Activated naive CD4-positive, alpha-beta T cell treated with Interleukin-2 at 50 U/mL for 16 hours (primary cell): ENCODE measurements around the gene RABGAP1L.
"Not testable (repeated sequence)": the region's sequence is repeated elsewhere in the genome, so short reads cannot be mapped to it uniquely, and the experiment has no call there.

Source experiments
- DNase-seq: peaks from one replicate; pipeline ENCODE4 v3.0.0-alpha.2; 2020

The RABGAP1L gene

GRCh38 chr1:174247472-174247871, 88.2 kb downstream of the RABGAP1L start:
- DNase-seq = no peak

- no peak for DNase-seq
Measured at GRCh38 chr1:174248041-174248440, 88.7 kb downstream of the RABGAP1L start.

- DNase-seq = not testable (repeated sequence)
Measured at GRCh38 chr1:174256386-174256785, 97.1 kb downstream of the RABGAP1L start.

- DNase-seq = peak; percentile 32
Measured at GRCh38 chr1:174258148-174258550, 98.8 kb downstream of the RABGAP1L start.

- no peak for DNase-seq
Measured at GRCh38 chr1:174262349-174263241, 103.3 kb downstream of the RABGAP1L start.

GRCh38 chr1:174265282-174265681, 106.0 kb downstream of the RABGAP1L start:
- DNase-seq = no peak

GRCh38 chr1:174266476-174266875, 107.2 kb downstream of the RABGAP1L start:
- no peak for DNase-seq

- no peak for DNase-seq
Measured at GRCh38 chr1:174266991-174267612, 107.8 kb downstream of the RABGAP1L start.

GRCh38 chr1:174269989-174270651, 110.8 kb downstream of the RABGAP1L start:
- no peak for DNase-seq

GRCh38 chr1:174273190-174273589, 113.9 kb downstream of the RABGAP1L start:
- no peak for DNase-seq

- DNase-seq = no peak
Measured at GRCh38 chr1:174273776-174274175, 114.5 kb downstream of the RABGAP1L start.

GRCh38 chr1:174274452-174274851, 115.1 kb downstream of the RABGAP1L start:
- no peak for DNase-seq

- no peak for DNase-seq
Measured at GRCh38 chr1:174274884-174275283, 115.6 kb downstream of the RABGAP1L start.

- no peak for DNase-seq
Measured at GRCh38 chr1:174276087-174276486, 116.8 kb downstream of the RABGAP1L start.

GRCh38 chr1:174284052-174284451, 124.7 kb downstream of the RABGAP1L start:
- no peak for DNase-seq

- no peak for DNase-seq
Measured at GRCh38 chr1:174286042-174286441, 126.7 kb downstream of the RABGAP1L start.

- DNase-seq = no peak
Measured at GRCh38 chr1:174289644-174290310, 130.5 kb downstream of the RABGAP1L start.

GRCh38 chr1:174291059-174291458, 131.7 kb downstream of the RABGAP1L start:
- no peak for DNase-seq

- no peak for DNase-seq
Measured at GRCh38 chr1:174296309-174296708, 137.0 kb downstream of the RABGAP1L start.

- no peak for DNase-seq
Measured at GRCh38 chr1:174297351-174297750, 138.0 kb downstream of the RABGAP1L start.

GRCh38 chr1:174301295-174302077, 142.2 kb downstream of the RABGAP1L start:
- no peak for DNase-seq

GRCh38 chr1:174308604-174309003, 149.3 kb downstream of the RABGAP1L start:
- no peak for DNase-seq
